ENCODE data around the gene TTYH1. TPM values are rescaled to one million over a fixed set of nuclear protein-coding genes. Genes with fewer than 3 reads are reported as not detected.
A peak's percentile ranks its signal among the peaks of the same experiment; 100 is the strongest.

Gene TTYH1
- total and polyA plus RNA-seq, 9 of the 15 experiments (the other 6 are each of a cell fraction or from before 2014, with no cell fraction given) = 0.08 TPM; not detected in 8

DNA sequence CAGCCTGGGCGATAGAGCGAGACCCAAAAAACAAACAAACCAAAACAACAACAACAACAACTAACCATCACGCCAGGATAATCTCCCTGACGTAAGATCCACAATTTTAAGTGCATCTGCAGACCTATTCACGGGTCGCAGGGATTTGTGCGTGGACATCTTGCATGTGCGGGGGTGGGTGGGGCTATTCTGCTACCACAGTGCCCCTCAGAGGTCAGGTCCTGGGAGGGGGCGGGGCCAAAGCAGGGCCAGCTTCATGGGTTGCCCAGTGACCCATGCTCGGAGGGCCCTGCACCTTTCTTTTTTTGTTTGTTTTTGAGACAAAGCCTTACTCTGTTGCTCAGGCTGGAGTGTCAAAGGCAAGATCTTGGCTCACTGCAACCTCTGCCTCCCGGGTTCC, 60.4 kb downstream of the TTYH1 start:
- ATAC-seq = no peak
- DNase-seq (ENCODE audit: extremely low read depth in 1 of 4, low spot score in 3 of 4) = peak in 1 of 4 experiments; percentile 25
- Histone ChIP-seq H3K9me3 (replicated peaks; ENCODE audit: control insufficient read depth, insufficient read depth, low read depth, low read length) (no peaks in the 10 kb centered on the region), H3K4me1 (replicated peaks in 1 of 2; ENCODE audit: control insufficient read depth in 2 of 2, insufficient read depth in 2 of 2, low read length in 2 of 2) (peaks cover 0 to 17% of the 10 kb centered on the region in 2 experiments; a peak in 2 of 5 replicates), H4K20me1 (replicated peaks; ENCODE audit: control insufficient read depth, insufficient read depth, low read length) (0 out of 2 replicates have a peak, but pooled peaks cover 5% of the 10 kb centered on the region), H3K79me2 (ENCODE audit: control insufficient read depth, insufficient read depth, low read length) (no peaks in the 10 kb centered on the region), H3K27ac (ENCODE audit: extremely low read depth, low read depth, low read length) (no peak overlapping the region), H3K4me2 (ENCODE audit: insufficient read depth, low read length) (no peak overlapping the region), H2AFZ (ENCODE audit: low read depth, low read length) (no peak overlapping the region), H3K36me3 (ENCODE audit: control insufficient read depth, insufficient read depth, low read length) (no peaks in the 10 kb centered on the region), H3K27me3 (ENCODE audit: control insufficient read depth in 2 of 2, insufficient read depth in 2 of 2, low read length in 2 of 2) (peaks cover 13 to 29% of the 10 kb centered on the region in 2 experiments; a peak in 4 of 5 replicates), H3K9me1 (ENCODE audit: control insufficient read depth, insufficient read depth, low read length) (no peaks in the 10 kb centered on the region), H3K9ac (ENCODE audit: insufficient read depth in 1 of 2, low read depth in 2 of 2, low read length in 2 of 2) (no peak overlapping the region), H3K4me3 (no peak overlapping the region)
- intact Hi-C loops (cut with micrococcal nuclease) = no loop called here
- in situ Hi-C loops (cut with MboI) = no loop called here
- POLR2A ChIA-PET = no interaction called here
- FAIRE-seq = no peak
- 15% methylated on average over 9 of the region's 11 CpGs for WGBS (ENCODE audit: insufficient coverage, low coverage, missing lambda C conversion rate)
- CTCF ChIA-PET (ENCODE audit: low intra/inter-chr PET ratio) = no interaction called here
- BruUV-seq (replicated peaks) = no TSS peak
- TF ChIP-seq, protein P1, sequence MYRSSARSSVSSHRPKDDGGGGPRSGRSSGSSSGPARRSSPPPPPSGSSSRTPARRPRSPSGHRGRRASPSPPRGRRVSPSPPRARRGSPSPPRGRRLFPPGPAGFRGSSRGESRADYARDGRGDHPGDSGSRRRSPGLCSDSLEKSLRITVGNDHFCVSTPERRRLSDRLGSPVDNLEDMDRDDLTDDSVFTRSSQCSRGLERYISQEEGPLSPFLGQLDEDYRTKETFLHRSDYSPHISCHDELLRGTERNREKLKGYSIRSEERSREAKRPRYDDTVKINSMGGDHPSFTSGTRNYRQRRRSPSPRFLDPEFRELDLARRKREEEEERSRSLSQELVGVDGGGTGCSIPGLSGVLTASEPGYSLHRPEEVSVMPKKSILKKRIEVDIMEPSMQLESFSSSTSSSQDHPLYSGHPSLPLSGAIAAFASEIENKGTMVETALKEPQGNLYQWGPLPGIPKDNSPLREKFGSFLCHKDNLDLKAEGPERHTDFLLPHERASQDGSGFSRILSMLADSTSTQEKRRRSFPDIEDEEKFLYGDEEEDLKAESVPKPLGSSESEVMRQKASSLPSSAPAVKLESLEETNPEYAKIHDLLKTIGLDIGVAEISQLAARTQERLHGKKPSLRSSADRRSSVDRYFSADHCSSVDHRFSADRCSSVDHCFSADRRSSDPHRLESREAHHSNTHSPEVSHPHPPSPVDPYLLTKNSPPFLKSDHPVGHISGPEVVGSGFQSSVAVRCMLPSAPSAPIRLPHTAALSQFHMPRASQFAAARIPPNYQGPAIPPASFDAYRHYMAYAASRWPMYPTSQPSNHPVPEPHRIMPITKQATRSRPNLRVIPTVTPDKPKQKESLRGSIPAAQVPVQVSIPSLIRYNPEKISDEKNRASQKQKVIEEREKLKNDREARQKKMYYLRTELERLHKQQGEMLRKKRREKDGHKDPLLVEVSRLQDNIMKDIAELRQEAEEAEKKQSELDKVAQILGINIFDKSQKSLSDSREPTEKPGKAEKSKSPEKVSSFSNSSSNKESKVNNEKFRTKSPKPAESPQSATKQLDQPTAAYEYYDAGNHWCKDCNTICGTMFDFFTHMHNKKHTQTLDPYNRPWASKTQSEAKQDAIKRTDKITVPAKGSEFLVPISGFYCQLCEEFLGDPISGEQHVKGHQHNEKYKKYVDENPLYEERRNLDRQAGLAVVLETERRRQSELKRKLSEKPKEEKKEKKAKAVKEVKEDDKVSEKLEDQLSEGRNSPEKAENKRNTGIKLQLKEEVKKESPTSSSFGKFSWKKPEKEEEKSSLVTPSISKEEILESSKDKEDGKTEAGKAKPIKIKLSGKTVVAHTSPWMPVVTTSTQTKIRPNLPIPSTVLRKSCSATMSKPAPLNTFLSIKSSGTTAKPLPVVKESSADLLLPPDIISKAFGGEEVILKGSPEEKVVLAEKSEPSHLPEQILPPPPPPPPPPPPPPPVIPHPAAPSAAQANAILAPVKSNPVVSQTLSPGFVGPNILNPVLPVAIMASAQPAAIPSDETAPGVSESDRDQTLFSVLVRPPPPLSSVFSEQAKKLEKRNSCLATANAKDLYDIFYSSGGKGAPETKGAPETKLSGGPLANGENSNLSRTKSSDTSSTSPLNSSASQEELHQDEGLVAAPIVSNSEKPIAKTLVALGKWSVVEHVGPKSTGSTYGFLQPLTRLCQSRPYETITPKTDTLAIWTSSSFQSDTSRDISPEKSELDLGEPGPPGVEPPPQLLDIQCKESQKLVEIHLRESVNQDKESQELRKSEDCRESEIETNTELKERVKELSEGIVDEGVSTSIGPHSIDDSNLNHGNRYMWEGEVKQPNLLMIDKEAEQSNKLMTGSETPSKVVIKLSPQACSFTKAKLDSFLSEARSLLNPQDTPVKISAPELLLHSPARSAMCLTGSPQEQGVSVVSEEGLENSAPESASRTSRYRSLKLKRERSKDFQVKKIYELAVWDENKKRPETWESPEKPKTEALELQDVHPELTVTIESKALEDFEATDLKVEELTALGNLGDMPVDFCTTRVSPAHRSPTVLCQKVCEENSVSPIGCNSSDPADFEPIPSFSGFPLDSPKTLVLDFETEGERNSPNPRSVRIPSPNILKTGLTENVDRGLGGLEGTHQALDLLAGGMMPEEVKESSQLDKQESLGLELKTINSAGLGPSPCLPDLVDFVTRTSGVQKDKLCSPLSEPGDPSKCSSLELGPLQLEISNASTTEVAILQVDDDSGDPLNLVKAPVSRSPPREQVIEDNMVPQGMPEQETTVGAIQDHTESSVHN (IDR thresholded peaks at IDR 0.05; ENCODE audit: borderline replicate concordance in 1 of 2, low read depth in 1 of 2) = no peak
- peak; percentile 39; the same call in 1 of the 2 replicates for TF ChIP-seq EGR1 (conservative IDR thresholded peaks at IDR 0.05)

Data from K562 (cell line).